Skeletal muscle tissue (tissue), 4 donors: Measurements from ENCODE around the gene GUK1. TPM values are rescaled to one million over a fixed set of nuclear protein-coding genes. Genes with fewer than 3 reads are reported as not detected.
A peak's percentile ranks its signal among the peaks of the same experiment; 100 is the strongest.
"Not testable (repeated sequence)": the region's sequence is repeated elsewhere in the genome, so short reads cannot be mapped to it uniquely, and the experiment has no call there.

ENCODE experiments used
- H3K27ac ChIP-seq: one replicate; pipeline ENCODE4 v1.7.0; 2013; ENCODE audit warnings: mild to moderate bottlenecking, low read depth, low read length, inconsistent platforms
- H3K27me3 ChIP-seq, 3 donors: one replicate each; pipeline ENCODE4 v1.7.0; 2013; ENCODE audit warnings: low read length in 3 of 3; ENCODE audit not compliant: control insufficient read depth in 3 of 3, insufficient read depth in 3 of 3
- H3K36me3 ChIP-seq, 3 donors: one replicate each; pipeline ENCODE4 v1.7.0; 2013; ENCODE audit warnings: low read length in 3 of 3; ENCODE audit not compliant: control insufficient read depth in 3 of 3, insufficient read depth in 3 of 3
- H3K4me1 ChIP-seq, 3 donors: one replicate each; pipeline ENCODE4 v1.7.0; 2013; ENCODE audit warnings: low read length in 3 of 3, mild to moderate bottlenecking in 3 of 3; ENCODE audit not compliant: control insufficient read depth in 3 of 3, insufficient read depth in 3 of 3
- H3K4me3 ChIP-seq, 3 donors: one replicate each; pipeline ENCODE4 v1.7.0; 2013; ENCODE audit warnings: low read length in 3 of 3
- H3K9ac ChIP-seq, 3 donors: one replicate each; pipeline ENCODE4 v1.7.0; 2013; ENCODE audit warnings: low read length in 3 of 3, mild to moderate bottlenecking in 3 of 3, moderate library complexity in 2 of 3, low read depth in 1 of 3
- H3K9me3 ChIP-seq, 3 donors: one replicate each; pipeline ENCODE4 v1.7.0; 2013; ENCODE audit warnings: low read length in 3 of 3; ENCODE audit not compliant: control insufficient read depth in 3 of 3
- total RNA-seq: library from RNA; depleted of rRNA; stranded (reverse); fragments of >200 nt; gene quantifications from one replicate; pipeline ENCODE4 v1.2.3, GENCODE V29; 2014
- donor health status: Osteomylitis.

The GUK1 gene
- total RNA-seq, 1 donor from 2014 or later = 165 TPM

- H3K4me1 ChIP-seq = peaks cover 40 to 52% (median 50%) of the 10 kb centered on the region in 3 donors
Observed at GRCh38 chr1:228165372-228166169, 25.5 kb downstream of the GUK1 start, which contains the start of gene IBA57. Gene IBA57, plus strand, starts transcription at chr1:228165804. Its CDS starts 13 bp downstream, at chr1:228165817.

DNA sequence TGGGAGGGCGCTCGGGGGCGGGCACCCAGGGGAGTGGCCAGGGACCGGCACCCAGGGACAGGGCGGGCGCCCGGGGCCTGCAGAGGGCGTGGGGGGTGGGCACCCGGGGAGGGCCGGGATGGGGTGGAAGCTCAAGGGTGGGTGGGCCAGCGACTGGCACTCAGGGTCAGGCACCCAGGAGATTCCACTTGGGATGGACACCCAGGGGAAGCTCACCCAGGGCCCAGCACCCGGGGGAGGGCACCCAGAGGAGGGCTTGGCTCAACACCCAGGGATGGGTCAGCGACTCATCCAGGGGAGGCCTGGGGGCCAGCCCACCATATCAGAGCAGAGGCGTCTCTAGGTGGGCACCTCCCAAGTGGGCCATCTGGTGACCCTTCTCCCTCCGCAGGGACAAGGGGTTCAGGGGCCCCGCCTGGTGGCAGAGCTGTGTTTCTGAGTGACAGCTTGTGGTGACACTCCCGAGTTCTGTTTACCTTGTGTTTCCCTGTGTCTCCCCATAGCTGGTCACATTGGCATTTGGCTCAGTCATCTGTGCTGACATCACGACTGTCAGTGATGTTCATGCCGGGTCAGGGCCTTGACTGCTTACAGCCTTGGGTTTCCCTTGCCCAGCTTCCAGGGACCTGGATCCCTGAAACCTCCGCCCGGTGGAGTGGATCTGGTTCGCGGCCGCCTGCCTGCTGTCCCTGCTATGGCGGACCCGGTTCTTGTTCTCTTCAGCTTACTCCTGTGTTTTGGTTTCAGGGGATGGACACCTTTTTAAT lies 26.3 kb downstream of the GUK1 start:
- H3K4me3 ChIP-seq = peak overlapping the region; percentile 71 to 83 (median 77)
- H3K27me3 ChIP-seq = peaks cover 2 to 9% (median 2%) of the 10 kb centered on the region in 3 donors
- H3K4me1 ChIP-seq = peaks cover 38 to 51% (median 49%) of the 10 kb centered on the region in 3 donors
- H3K36me3 ChIP-seq = no peaks in the 10 kb centered on the region
- H3K9me3 ChIP-seq = no peaks in the 10 kb centered on the region
- peak overlapping the region; percentile 99 for H3K27ac ChIP-seq
- peak overlapping the region; percentile 92 to 99 (median 97) for H3K9ac ChIP-seq

More at GRCh38 chr1:228165372-228166169, 25.5 kb downstream of the GUK1 start, which contains the start of gene IBA57:
- H3K9me3 ChIP-seq = no peaks in the 10 kb centered on the region
- H3K27ac ChIP-seq = peak within 1 kb of the TSS; percentile 99
- peaks cover 2 to 11% (median 4%) of the 10 kb centered on the region in 3 donors for H3K27me3 ChIP-seq
- H3K36me3 ChIP-seq = no peaks in the 10 kb centered on the region
- peak within 1 kb of the TSS; percentile 85 to 89 (median 87) for H3K4me3 ChIP-seq
- H3K9ac ChIP-seq = peak within 1 kb of the TSS; percentile 92 to 99 (median 97)

DNA sequence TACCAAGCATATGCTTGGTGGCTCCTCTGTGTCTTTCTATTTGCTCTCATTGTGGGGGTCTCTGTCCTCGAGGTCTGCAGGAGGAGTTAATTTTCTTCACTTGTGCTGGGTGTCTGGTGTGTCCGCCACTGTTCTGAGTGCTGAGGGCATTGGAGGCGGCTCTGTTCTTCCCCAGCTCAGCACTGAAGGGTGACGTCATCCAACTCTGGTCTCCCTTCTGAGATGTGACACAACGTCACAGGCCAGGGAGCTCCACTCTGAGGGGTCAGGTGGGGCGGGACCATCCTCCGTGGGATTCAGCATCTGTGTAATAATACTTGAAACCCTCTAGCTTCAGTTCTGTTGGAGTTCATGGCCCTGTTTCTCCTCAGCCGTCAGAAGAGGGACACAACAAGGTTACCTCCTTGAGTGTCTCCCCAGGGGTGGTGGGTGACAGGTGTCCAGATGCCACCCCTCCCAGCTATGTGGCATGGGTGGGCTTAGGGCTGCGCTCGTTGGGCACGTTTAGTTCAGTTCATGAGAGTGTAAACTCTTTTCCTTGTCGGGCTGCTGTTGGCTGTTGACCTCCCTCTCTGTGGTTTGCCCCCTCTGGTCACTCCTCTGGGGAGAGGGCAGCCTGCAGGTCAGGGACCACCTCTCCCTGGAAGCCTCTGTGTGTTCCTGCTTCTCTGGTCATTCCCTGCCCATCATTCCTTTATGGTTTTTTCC lies 28.6 kb downstream of the GUK1 start:
- H3K4me1 ChIP-seq = peaks cover 18 to 41% (median 36%) of the 10 kb centered on the region in 3 donors
- H3K9ac ChIP-seq = peak overlapping the region in 2 of 3 donors; percentile 3 to 35
- H3K27me3 ChIP-seq = no peaks in the 10 kb centered on the region
- H3K9me3 ChIP-seq = no peaks in the 10 kb centered on the region
- H3K36me3 ChIP-seq = no peaks in the 10 kb centered on the region
- H3K4me3 ChIP-seq = no peak overlapping the region
- no peak overlapping the region for H3K27ac ChIP-seq

GRCh38 chr1:228169345-228169744 lies 29.3 kb downstream of the GUK1 start:
- no peaks in the 10 kb centered on the region for H3K27me3 ChIP-seq
- H3K4me1 ChIP-seq = peaks cover 12 to 37% (median 30%) of the 10 kb centered on the region in 3 donors
- no peak overlapping the region for H3K27ac ChIP-seq
- H3K9ac ChIP-seq = no peak overlapping the region
- no peaks in the 10 kb centered on the region for H3K36me3 ChIP-seq
- H3K9me3 ChIP-seq = no peaks in the 10 kb centered on the region
- no peak overlapping the region for H3K4me3 ChIP-seq

- no peaks in the 10 kb centered on the region for H3K9me3 ChIP-seq
- peaks cover 9 to 28% (median 20%) of the 10 kb centered on the region in 3 donors for H3K4me1 ChIP-seq
- H3K27ac ChIP-seq = no peak overlapping the region
- peaks cover 5 to 6% (median 6%) of the 10 kb centered on the region in 3 donors for H3K36me3 ChIP-seq
- H3K9ac ChIP-seq = no peak overlapping the region
- H3K4me3 ChIP-seq = no peak overlapping the region
- H3K27me3 ChIP-seq = no peaks in the 10 kb centered on the region
Observed at GRCh38 chr1:228170666-228171065, 30.6 kb downstream of the GUK1 start.

DNA sequence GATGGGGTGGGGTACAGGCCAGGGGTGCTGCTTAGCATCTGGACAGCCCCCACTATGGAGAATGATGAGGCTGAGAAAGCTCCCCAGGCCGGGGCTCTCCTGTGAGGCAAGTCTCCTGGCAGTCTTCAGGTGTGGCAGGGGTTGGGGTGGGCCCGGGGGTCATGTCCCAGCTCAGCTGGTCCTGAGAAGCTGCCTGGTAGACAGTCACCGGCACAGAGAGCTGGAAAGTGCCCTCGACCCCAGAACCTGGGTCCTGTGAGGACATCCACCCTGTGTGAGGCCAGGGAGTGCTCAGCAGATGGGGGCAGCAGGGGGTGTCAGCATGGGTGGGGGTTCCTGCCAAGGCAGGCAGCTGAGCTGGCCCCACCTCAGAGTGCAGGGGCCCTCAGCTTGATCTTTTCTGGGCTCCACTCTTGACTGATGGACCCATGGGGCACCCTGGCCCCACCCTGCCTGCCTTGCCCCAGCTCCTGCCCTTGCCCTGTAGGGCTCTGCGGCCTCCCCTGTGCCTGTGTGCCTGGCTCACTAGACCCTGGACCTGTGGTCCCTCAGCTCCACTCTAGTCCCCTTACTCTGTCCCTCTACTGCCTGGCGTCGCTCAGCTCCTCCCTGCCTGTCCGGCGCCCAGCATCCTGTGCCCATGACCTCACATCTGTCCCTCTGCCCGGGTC lies 31.3 kb downstream of the GUK1 start:
- peaks cover 7 to 25% (median 19%) of the 10 kb centered on the region in 3 donors for H3K4me1 ChIP-seq

GRCh38 chr1:228172591-228173527 lies 32.8 kb downstream of the GUK1 start:
- no peak overlapping the region for H3K27ac ChIP-seq
- no peaks in the 10 kb centered on the region for H3K27me3 ChIP-seq
- H3K36me3 ChIP-seq = peaks cover 8 to 11% (median 8%) of the 10 kb centered on the region in 3 donors
- peak overlapping the region in 1 of 3 donors; percentile 54 for H3K9ac ChIP-seq
- H3K9me3 ChIP-seq = no peaks in the 10 kb centered on the region
- H3K4me3 ChIP-seq = no peak overlapping the region
- H3K4me1 ChIP-seq = peaks cover 0 to 18% (median 11%) of the 10 kb centered on the region in 3 donors

More for the DNA sequence above, 31.3 kb downstream of the GUK1 start:
- Histone ChIP-seq H3K4me3 (no peak overlapping the region), H3K9me3 (no peaks in the 10 kb centered on the region), H3K9ac (no peak overlapping the region), H3K36me3 (peaks cover 8 to 11% (median 8%) of the 10 kb centered on the region in 3 donors), H3K27me3 (no peaks in the 10 kb centered on the region), H3K27ac (no peak overlapping the region)

DNA sequence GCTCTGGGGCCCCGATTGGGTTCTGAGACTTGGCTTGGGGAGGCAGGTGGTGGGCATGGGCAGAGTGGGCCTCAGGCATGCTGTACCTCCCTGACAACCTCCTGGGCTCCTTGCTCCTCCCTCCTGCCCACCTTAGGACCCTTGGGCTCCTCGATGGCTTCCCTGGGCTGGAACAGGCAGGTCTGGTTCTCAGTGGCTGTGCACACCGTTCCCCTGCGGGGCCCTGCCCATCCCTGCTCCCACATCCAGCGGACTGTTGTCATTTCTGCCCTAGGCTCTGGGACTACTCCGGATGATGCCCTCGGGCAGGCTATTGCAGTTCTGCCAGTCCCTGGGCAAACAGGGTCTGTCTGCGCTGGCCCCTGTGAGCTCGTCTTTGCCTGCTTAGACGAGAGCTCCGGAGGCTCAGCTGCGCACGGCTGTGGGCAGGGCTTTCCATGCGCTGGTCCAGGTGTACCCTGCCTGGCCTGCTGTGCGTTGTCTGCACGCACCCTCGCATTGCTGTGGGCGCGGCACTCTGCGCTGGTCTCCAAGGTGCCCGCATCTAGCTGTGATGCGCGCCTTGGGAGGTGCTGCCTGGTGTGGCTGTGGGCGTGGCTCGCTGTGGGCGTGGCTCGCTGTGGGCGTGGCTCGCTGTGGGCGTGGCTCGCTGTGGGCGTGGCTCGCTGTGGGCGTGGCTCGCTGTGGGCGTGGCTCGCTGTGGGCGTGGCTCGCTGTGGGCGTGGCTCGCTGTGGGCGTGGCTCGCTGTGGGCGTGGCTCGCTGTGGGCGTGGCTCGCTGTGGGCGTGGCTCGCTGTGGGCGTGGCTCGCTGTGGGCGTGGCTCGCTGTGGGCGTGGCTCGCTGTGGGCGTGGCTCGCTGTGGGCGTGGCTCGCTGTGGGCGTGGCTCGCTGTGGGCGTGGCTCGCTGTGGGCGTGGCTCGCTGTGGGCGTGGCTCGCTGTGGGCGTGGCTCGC lies 33.7 kb downstream of the GUK1 start:
- H3K27me3 ChIP-seq, H3K9me3 ChIP-seq, H3K4me3 ChIP-seq, H3K27ac ChIP-seq: not testable (repeated sequence)
- Histone ChIP-seq H3K9ac (peak overlapping the region in 1 of 3 donors; percentile 8), H3K4me1 (peaks cover 0 to 18% (median 11%) of the 10 kb centered on the region in 3 donors), H3K36me3 (peaks cover 8 to 11% (median 8%) of the 10 kb centered on the region in 3 donors)
